Transverse colon (tissue), 4 donors: ENCODE results near the gene BRF1. TPM values are rescaled to one million over a fixed set of nuclear protein-coding genes. Genes with fewer than 3 reads are reported as not detected.

Experiments used
- DNase-seq: peaks from one replicate; pipeline ENCODE4 v3.0.0-alpha.2; 2019
- H3K27ac ChIP-seq, 4 donors: fragments of 200-600 bp; sonication (generic); 2 replicates each; pipeline ENCODE4 v1.5.1; 2016 to 2018; ENCODE audit warnings: inconsistent platforms in 4 of 4
- H3K27me3 ChIP-seq: fragments of 200-600 bp; sonication (generic); 2 replicates; pipeline ENCODE4 v1.5.1; 2017; ENCODE audit warnings: inconsistent platforms
- H3K36me3 ChIP-seq, 4 donors: fragments of 200-600 bp; sonication (generic); 2 replicates each; pipeline ENCODE4 v1.5.1; 2017 to 2019; ENCODE audit warnings: inconsistent platforms in 4 of 4
- H3K4me1 ChIP-seq, 4 donors: fragments of 200-600 bp; sonication (generic); 2 replicates each; pipeline ENCODE4 v1.5.1; 2017 to 2020; ENCODE audit warnings: inconsistent platforms in 4 of 4
- H3K4me3 ChIP-seq, 4 donors: fragments of 200-600 bp; sonication (generic); 1 replicate in 1 of 4; 2 replicates in 3 of 4; pipeline versions ENCODE4 v1.5.1 to v1.6.1; 2017 to 2019; ENCODE audit warnings: inconsistent platforms in 4 of 4
- H3K9me3 ChIP-seq, 2 donors: fragments of 200-600 bp; sonication (generic); 2 replicates each; pipeline ENCODE4 v1.5.1; 2017 to 2019; ENCODE audit warnings: inconsistent platforms in 2 of 2
- EP300 ChIP-seq: sonication (generic); formaldehyde crosslinking; IDR thresholded peaks from one replicate; pipeline ENCODE4 v1.6.1; 2017; ENCODE audit warnings: antibody characterized with exemption, low read depth
- POLR2A ChIP-seq: fragments of 450-650 bp; IDR thresholded peaks from one replicate; pipeline ENCODE4 v1.6.1; 2016; ENCODE audit warnings: antibody characterized with exemption, mild to moderate bottlenecking, moderate library complexity
- POLR2AphosphoS5 ChIP-seq, 3 donors: sonication (generic); formaldehyde crosslinking; IDR thresholded peaks; one replicate each; pipeline ENCODE4 v1.6.1; 2016; ENCODE audit warnings: antibody characterized with exemption in 3 of 3
- WGBS, 2 donors: methylation state at CpG; one replicate each; pipeline ENCODE4 v1.1.5; 2018; ENCODE audit warnings: low coverage in 1 of 2; 5-methylcytosine and 5-hydroxymethylcytosine counted together
- in situ Hi-C, 4 donors: fragments of 200-750 bp; cut with MboI; loops; one replicate each; pipeline versions ENCODE4 v1.15.0 to v1.15.1; 2017; ENCODE audit warnings: low sequenced_read_pairs in 3 of 4, low pct_ligation_motif_present in 1 of 4, low pct_unique_long_range_greater_than_20kb in 1 of 4
- intact Hi-C: fragments of 100-400 bp; cut with DNase I; formaldehyde crosslinking; loops from one replicate; pipeline ENCODE4 v1.15.1; 2023; ENCODE audit warnings: low total_unique reads
- total RNA-seq, 4 donors: library from RNA; depleted of rRNA; stranded (reverse); fragments of >200 nt; gene quantifications; one replicate each; pipeline ENCODE4 v1.1.0, GENCODE V29; 2016
- TF ChIP-seq, protein P1 (sequence below), 5 experiments: fragments of 200-600 bp in 3 of 5; fragments of 450-650 bp in 2 of 5; sonication (generic) in 3 of 5; IDR thresholded peaks; 1 replicate in 2 of 5; 2 replicates in 3 of 5; pipeline ENCODE4 v1.5.1; 2016 to 2017; ENCODE audit warnings: antibody characterized with exemption in 5 of 5, inconsistent platforms in 3 of 5, mild to moderate bottlenecking in 2 of 5, moderate library complexity in 1 of 5

Gene BRF1
- total RNA-seq, 4 donors from 2014 or later, result 36.2 to 93.9 (median 62.6) TPM

DNA sequence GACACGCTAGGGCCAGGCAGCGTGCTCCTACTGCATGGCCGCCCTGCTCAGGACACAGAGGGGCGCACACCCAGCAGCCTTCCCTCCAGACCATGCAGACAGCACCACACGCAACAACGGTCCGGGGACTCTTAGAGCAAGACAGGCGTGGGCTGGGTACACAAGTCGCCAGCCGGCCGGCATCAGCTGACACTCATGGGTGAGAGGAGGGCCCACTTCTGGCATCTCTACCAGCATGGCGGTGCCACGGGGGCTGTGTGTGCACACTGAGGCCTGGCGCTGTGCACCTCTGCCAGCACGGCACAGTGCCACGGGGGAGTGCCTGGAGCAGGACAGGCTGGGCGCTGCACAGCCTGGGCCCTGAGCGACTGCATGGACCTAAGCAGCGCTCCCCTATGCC lies 59.2 kb downstream of the BRF1 start:
- 70 to 92% methylated on average over 2 to 18 of the region's 19 CpGs for WGBS, 2 donors

DNA sequence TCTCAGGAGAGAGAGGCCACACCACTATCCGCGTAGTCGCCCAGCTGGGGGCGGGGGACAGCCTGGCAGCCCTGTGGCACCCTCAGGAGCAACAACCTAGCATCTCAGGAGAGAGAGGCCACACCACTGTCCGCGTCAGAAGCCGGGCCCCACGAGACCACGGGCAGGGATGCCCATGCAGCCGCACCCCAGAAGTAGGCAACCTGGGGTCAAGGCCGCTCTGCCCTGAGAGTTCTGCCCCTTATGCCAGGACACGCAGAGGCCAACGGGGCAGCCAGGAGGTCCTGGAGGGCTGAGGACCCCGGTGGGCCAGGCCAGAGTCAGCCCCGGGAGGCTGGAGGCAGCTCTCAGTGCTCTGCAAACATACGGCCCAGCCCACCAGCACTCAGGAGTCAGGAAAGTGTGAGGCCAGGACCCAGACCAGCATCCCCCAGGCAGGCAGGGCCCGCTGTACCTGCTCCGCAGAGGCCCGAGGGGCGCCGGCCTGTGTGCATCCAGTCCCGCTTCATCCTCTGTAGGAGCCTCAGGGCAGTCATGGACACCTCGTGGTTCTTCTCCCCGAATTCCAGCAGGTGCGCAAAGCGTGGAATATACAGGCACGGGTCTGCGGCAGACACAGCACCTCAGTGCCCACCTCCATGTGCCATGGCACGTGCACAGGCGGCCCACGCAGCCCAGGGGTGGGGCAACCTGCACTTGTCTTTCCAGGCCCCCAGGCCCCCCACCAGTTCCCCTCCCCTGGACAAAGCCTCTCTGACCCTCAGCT lies 59.8 kb downstream of the BRF1 start:
- 95% methylated on average over 25 of the region's 31 CpGs; no CpG with 5 or more reads in 1 of the 2 donors for WGBS, 2 donors
- TF ChIP-seq EP300, result no peak
- TF ChIP-seq POLR2AphosphoS5 (IDR thresholded peaks at IDR 0.05), result no peak
- TF ChIP-seq POLR2A, result no peak
- TF ChIP-seq, protein P1, sequence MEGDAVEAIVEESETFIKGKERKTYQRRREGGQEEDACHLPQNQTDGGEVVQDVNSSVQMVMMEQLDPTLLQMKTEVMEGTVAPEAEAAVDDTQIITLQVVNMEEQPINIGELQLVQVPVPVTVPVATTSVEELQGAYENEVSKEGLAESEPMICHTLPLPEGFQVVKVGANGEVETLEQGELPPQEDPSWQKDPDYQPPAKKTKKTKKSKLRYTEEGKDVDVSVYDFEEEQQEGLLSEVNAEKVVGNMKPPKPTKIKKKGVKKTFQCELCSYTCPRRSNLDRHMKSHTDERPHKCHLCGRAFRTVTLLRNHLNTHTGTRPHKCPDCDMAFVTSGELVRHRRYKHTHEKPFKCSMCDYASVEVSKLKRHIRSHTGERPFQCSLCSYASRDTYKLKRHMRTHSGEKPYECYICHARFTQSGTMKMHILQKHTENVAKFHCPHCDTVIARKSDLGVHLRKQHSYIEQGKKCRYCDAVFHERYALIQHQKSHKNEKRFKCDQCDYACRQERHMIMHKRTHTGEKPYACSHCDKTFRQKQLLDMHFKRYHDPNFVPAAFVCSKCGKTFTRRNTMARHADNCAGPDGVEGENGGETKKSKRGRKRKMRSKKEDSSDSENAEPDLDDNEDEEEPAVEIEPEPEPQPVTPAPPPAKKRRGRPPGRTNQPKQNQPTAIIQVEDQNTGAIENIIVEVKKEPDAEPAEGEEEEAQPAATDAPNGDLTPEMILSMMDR (IDR thresholded peaks at IDR 0.05), result no peak
- Histone ChIP-seq H3K36me3 (no peaks in the 10 kb centered on the region), H3K9me3 (no peaks in the 10 kb centered on the region), H3K27ac (no peak overlapping the region), H3K27me3 (no peaks in the 10 kb centered on the region), H3K4me3 (no peak overlapping the region), H3K4me1 (no peaks in the 10 kb centered on the region)
- DNase-seq, result no peak
- in situ Hi-C loops, result no loop called here
- intact Hi-C loops, result no loop called here

More for the DNA sequence above, 59.2 kb downstream of the BRF1 start:
- H3K27me3 ChIP-seq, result no peaks in the 10 kb centered on the region
- no peak overlapping the region for H3K4me3 ChIP-seq
- TF ChIP-seq, protein P1 (IDR thresholded peaks at IDR 0.05), result no peak
- TF ChIP-seq POLR2AphosphoS5 (IDR thresholded peaks at IDR 0.05) (no peak), POLR2A (no peak), EP300 (no peak)
- H3K9me3 ChIP-seq, result no peaks in the 10 kb centered on the region
- no peak for DNase-seq
- H3K27ac ChIP-seq, result no peak overlapping the region
- H3K36me3 ChIP-seq, result no peaks in the 10 kb centered on the region
- intact Hi-C loops, result no loop called here
- in situ Hi-C loops, result no loop called here
- H3K4me1 ChIP-seq, result no peaks in the 10 kb centered on the region

DNA sequence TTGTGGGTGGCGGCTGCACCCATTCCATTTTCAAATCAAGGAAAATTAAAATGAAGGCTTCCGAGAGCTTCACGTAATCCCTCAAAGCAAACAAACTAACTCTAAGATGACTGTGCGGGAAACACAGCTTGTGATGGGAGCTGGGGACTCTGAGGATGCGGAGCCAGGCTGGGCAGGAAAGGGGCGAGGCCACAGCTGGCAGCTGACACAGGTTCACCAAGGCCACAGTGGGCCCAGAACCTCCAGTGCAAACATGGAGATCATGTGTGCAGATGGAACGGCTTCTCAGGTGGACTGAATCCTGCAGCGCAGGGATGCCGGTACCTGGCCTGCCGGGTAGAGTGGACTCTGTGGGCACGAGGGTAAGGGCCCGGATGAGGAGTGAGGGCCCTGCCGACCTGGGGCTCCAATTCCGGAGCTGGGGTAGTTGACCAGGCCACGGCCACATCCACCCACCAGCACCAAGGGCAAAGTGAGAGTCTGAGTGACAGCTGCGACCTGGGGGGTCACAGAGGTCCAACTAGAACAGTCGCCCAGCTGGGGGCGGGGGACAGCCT lies 71.6 kb downstream of the BRF1 start:
- TF ChIP-seq EP300, result no peak
- TF ChIP-seq, protein P1 (IDR thresholded peaks at IDR 0.05), result no peak
- TF ChIP-seq POLR2A, result no peak
- Histone ChIP-seq H3K27me3 (no peaks in the 10 kb centered on the region), H3K4me3 (no peak overlapping the region), H3K27ac (no peak overlapping the region), H3K4me1 (no peaks in the 10 kb centered on the region), H3K36me3 (peaks cover 0 to 16% (median 6%) of the 10 kb centered on the region in 4 donors), H3K9me3 (no peaks in the 10 kb centered on the region)
- 97% methylated on average over 16 of the region's 18 CpGs; no CpG with 5 or more reads in 1 of the 2 donors for WGBS, 2 donors
- DNase-seq, result no peak
- in situ Hi-C loops (no loop called here), intact Hi-C loops (no loop called here)

DNA sequence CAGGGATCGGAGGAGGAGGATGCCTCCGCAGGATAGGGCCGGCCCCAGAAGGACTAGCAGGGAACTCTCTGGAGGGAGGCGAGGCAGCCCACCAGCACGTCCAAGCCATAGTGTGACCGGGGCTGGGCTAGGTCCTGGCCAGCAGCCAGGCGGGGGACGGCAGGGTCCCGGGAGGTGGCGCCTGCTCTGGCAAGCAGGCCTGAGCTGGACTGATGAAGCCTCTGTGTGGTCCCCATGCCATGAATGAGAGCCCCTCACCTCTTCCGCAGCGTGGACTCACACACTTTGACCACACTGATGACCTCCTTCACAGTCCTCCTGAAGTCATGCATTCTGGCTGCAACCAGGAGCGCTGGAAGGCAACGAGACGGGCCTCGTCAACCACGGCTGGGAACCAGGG lies 72.2 kb downstream of the BRF1 start:
- DNase-seq, result no peak
- H3K4me3 ChIP-seq, result no peak overlapping the region
- H3K9me3 ChIP-seq, result no peaks in the 10 kb centered on the region
- in situ Hi-C loops (no loop called here), intact Hi-C loops (no loop called here)
- no peaks in the 10 kb centered on the region for H3K4me1 ChIP-seq
- WGBS, 2 donors, result 82 to 90% methylated on average over 9 to 17 of the region's 17 CpGs
- no peak overlapping the region for H3K27ac ChIP-seq
- H3K27me3 ChIP-seq, result no peaks in the 10 kb centered on the region
- TF ChIP-seq POLR2A, result no peak
- TF ChIP-seq EP300, result no peak
- no peak for TF ChIP-seq POLR2AphosphoS5 (IDR thresholded peaks at IDR 0.05)
- TF ChIP-seq, protein P1 (IDR thresholded peaks at IDR 0.05), result no peak
- peaks cover 0 to 16% (median 6%) of the 10 kb centered on the region in 4 donors for H3K36me3 ChIP-seq
